CD4-positive, alpha-beta T cell (primary cell): ENCODE results near the gene COL16A1. TPM values are rescaled to one million over a fixed set of nuclear protein-coding genes. Genes with fewer than 3 reads are reported as not detected.

Experiments
- ATAC-seq: fragments of 200-7000 bp; cut with Tn5 transposase; one replicate; pipeline ENCODE4 v1.10.0; 2022; ENCODE audit warnings: mild to moderate bottlenecking; ENCODE audit not compliant: poor library complexity
- CTCF ChIA-PET: fragments of 350-600 bp; sonication (Branson Sonifier 250); formaldehyde crosslinking; loops from one replicate; lab custom pipeline; 2021; ENCODE audit warnings: antibody characterized with exemption, inconsistent platforms; lab: Charles Lee
- POLR2A ChIA-PET: fragments of 350-600 bp; sonication (Branson Sonifier 250); formaldehyde crosslinking; loops from one replicate; lab custom pipeline; 2021; ENCODE audit warnings: antibody characterized with exemption, inconsistent platforms; lab: Charles Lee
- DNase-seq, 14 experiments: peaks; one replicate each; pipeline ENCODE4 v3.0.0-alpha.2; 2013 to 2020; ENCODE audit warnings: mixed read lengths in 2 of 14
- H3K27ac ChIP-seq, 2 donors: one replicate each; pipeline versions ENCODE4 v1.5.1 to v1.7.0; 2013; ENCODE audit warnings: low read length in 2 of 2, low read depth in 1 of 2, mild to moderate bottlenecking in 1 of 2
- H3K27me3 ChIP-seq, 2 experiments: 1 replicate in 1 of 2; 2 replicates in 1 of 2; pipeline versions ENCODE4 v1.6.1 to v1.7.0; 2013; ENCODE audit warnings: low read length in 2 of 2, control low read depth in 1 of 2, mild to moderate bottlenecking in 1 of 2, moderate library complexity in 1 of 2; ENCODE audit not compliant: insufficient read depth in 2 of 2, control insufficient read depth in 1 of 2
- H3K36me3 ChIP-seq: one replicate; pipeline ENCODE4 v1.6.1; 2013; ENCODE audit warnings: low read length, control low read depth; ENCODE audit not compliant: insufficient read depth
- H3K4me1 ChIP-seq: one replicate; pipeline ENCODE4 v1.6.1; 2013; ENCODE audit warnings: low read length, control low read depth; ENCODE audit not compliant: insufficient read depth
- H3K4me3 ChIP-seq: one replicate; pipeline ENCODE4 v1.5.1; 2013; ENCODE audit warnings: mild to moderate bottlenecking, low read length, moderate library complexity
- H3K9me3 ChIP-seq, 2 experiments: 1 replicate in 1 of 2; 2 replicates in 1 of 2; pipeline versions ENCODE4 v1.6.1 to v1.7.0; 2013; ENCODE audit warnings: low read length in 2 of 2, mild to moderate bottlenecking in 2 of 2, control low read depth in 1 of 2, moderate library complexity in 1 of 2; ENCODE audit not compliant: control insufficient read depth in 1 of 2, insufficient read depth in 1 of 2
- H3K27ac Mint-ChIP-seq: one replicate; pipeline ENCODE4 v1.8.0; 2020; ENCODE audit warnings: mixed read lengths
- H3K27me3 Mint-ChIP-seq: one replicate; pipeline ENCODE4 v1.8.0; 2021; ENCODE audit warnings: mixed read lengths
- H3K36me3 Mint-ChIP-seq: one replicate; pipeline ENCODE4 v1.8.0; 2021; ENCODE audit warnings: low read depth, mixed read lengths
- H3K4me1 Mint-ChIP-seq: one replicate; pipeline ENCODE4 v1.8.0; 2021; ENCODE audit warnings: low read depth, mixed read lengths
- H3K4me3 Mint-ChIP-seq: one replicate; pipeline ENCODE4 v1.8.0; 2020; ENCODE audit warnings: mild to moderate bottlenecking, mixed read lengths
- H3K9me3 Mint-ChIP-seq: one replicate; pipeline ENCODE4 v1.8.0; 2020; ENCODE audit warnings: mixed read lengths
- intact Hi-C, 2 experiments: fragments of 100-400 bp; cut with DNase I in 1 of 2; cut with micrococcal nuclease in 1 of 2; formaldehyde crosslinking; loops; one replicate each; pipeline versions ENCODE4 v1.15.1 to v1.9.0; 2023 to 2025; cut with DNase I, micrococcal nuclease
- total RNA-seq, 174 experiments: library from RNA in 2 of 174; stranded (reverse) in 2 of 174; gene quantifications; one replicate each; pipeline ENCODE4 v1.2.3 and lab custom pipeline; 2021 to 2026
- TF ChIP-seq, protein P1 (sequence below): fragments of 200-600 bp; IDR thresholded peaks from one replicate; pipeline ENCODE4 v1.8.0; 2022; ENCODE audit warnings: antibody characterized with exemption, mild to moderate bottlenecking

The COL16A1 gene
- total RNA-seq, 2 experiments from 2014 or later: not detected

DNA sequence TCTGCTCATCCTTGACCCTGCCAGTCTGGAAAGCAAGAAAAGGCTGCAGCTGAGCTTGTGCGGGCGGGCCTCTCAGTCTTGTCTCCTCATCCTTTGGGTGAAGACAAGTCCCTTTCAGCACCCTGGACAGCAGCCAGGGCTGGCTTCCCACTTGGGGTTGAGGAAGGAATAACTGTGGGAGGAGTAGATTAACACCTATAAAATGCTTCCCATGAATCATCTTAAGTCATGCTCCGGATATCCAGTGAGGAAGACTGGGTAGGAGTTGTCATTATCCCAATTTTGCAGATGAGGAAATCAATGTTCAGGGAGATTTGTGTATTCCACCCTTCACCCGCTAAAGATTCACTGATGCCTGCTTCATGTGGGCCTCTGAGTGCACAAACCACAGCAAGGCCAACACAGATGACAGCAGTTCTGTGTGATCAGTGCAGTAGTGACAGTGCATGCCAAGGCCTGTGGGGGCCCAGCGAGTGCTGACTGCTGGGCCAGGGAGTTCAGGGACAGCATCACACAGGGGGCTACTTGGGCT lies 20.1 kb upstream of the COL16A1 start:
- Mint-ChIP-seq H3K9me3 (no peaks in the 10 kb centered on the region), H3K4me1 (no peaks in the 10 kb centered on the region), H3K27ac (no peak overlapping the region), H3K27me3 (peaks cover 18% of the 10 kb centered on the region), H3K4me3 (no peak overlapping the region), H3K36me3 (no peaks in the 10 kb centered on the region)
- peaks cover 0 to 13% of the 10 kb centered on the region in 2 experiments for H3K9me3 ChIP-seq
- no peak overlapping the region for H3K27ac ChIP-seq
- no peaks in the 10 kb centered on the region for H3K4me1 ChIP-seq
- ChIA-PET POLR2A (no interaction called here), CTCF (no interaction called here)
- no peak for ATAC-seq
- TF ChIP-seq, protein P1, sequence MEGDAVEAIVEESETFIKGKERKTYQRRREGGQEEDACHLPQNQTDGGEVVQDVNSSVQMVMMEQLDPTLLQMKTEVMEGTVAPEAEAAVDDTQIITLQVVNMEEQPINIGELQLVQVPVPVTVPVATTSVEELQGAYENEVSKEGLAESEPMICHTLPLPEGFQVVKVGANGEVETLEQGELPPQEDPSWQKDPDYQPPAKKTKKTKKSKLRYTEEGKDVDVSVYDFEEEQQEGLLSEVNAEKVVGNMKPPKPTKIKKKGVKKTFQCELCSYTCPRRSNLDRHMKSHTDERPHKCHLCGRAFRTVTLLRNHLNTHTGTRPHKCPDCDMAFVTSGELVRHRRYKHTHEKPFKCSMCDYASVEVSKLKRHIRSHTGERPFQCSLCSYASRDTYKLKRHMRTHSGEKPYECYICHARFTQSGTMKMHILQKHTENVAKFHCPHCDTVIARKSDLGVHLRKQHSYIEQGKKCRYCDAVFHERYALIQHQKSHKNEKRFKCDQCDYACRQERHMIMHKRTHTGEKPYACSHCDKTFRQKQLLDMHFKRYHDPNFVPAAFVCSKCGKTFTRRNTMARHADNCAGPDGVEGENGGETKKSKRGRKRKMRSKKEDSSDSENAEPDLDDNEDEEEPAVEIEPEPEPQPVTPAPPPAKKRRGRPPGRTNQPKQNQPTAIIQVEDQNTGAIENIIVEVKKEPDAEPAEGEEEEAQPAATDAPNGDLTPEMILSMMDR: no peak
- intact Hi-C loops: no loop called here
- no peak overlapping the region for H3K4me3 ChIP-seq
- DNase-seq: peak in 11 of 14 experiments; percentile 8 to 58 (median 38)
- H3K36me3 ChIP-seq: no peaks in the 10 kb centered on the region
- H3K27me3 ChIP-seq: peaks cover 0 to 7% of the 10 kb centered on the region in 2 experiments

DNA sequence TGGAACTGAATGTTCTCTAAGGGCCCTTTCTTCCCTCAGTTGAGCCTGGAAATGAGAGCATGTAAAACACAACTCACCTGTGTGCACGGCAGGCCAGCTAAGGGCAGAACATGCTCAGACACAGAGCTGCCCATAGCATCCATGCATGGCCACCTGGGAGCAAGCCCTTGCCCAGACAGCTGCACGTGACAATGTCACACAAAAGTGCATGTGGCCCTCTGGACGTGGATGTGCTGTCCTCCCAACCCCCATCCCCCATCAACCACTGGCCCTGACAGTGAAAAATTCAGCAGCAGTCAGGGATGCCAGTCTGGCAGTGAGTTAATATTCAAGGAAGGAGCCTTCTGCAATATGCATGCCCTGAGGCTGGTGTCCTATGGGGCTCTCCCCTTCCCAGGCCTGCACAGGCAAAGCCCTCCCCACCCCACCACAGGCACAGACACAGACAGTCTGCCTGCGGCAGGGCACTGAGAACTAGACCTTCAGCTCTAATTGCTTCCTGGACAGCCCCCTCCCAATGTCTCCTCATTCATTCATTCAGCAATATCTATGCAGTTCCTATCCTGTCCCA lies 14.6 kb upstream of the COL16A1 start:
- peaks cover 67% of the 10 kb centered on the region for H3K27me3 Mint-ChIP-seq
- CTCF ChIA-PET: interaction anchor here (2.1 kb wide), 1 partner anchor 71 kb away, joined by 8 read pairs; no protein-coding TSS in a partner anchor
- H3K27ac ChIP-seq: no peak overlapping the region

DNA sequence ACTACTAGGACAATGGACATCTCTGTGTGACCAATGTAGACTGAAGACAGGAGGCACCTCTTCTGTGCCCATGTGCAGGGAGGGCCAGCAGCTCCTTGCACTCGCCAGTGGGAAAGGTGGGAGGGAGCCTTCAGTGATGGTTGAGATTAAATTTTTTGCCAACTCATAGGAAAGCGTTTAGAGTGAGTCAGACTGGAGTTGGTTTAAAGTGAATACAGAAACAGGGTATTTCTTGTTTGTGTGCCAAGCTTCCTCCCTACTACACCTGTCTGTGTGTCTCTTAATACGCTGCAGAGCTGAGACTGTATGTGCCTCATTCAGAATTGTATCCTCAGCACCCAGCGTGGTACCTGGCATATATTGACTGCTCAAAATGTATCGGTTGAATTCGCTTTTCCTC lies 13.5 kb upstream of the COL16A1 start:
- Histone ChIP-seq H3K36me3 (no peaks in the 10 kb centered on the region), H3K4me3 (no peak overlapping the region), H3K9me3 (peaks cover 0 to 22% of the 10 kb centered on the region in 2 experiments), H3K4me1 (peaks cover 18% of the 10 kb centered on the region), H3K27ac (no peak overlapping the region), H3K27me3 (peaks cover 34 to 42% of the 10 kb centered on the region in 2 experiments)
- ATAC-seq: no peak
- intact Hi-C loops: no loop called here
- Mint-ChIP-seq H3K27me3 (peaks cover 75% of the 10 kb centered on the region), H3K27ac (no peak overlapping the region), H3K36me3 (no peaks in the 10 kb centered on the region), H3K9me3 (no peaks in the 10 kb centered on the region), H3K4me1 (peaks cover 21% of the 10 kb centered on the region), H3K4me3 (no peak overlapping the region)
- TF ChIP-seq, protein P1: no peak
- ChIA-PET CTCF (interaction anchor here (2.1 kb wide), 1 partner anchor 72 kb away, joined by 8 read pairs; no protein-coding TSS in a partner anchor), POLR2A (no interaction called here)
- no peak for DNase-seq

More for the DNA sequence above, 14.6 kb upstream of the COL16A1 start:
- ATAC-seq (no peak), DNase-seq (no peak)
- Histone ChIP-seq H3K36me3 (no peaks in the 10 kb centered on the region), H3K4me3 (no peak overlapping the region), H3K4me1 (peaks cover 18% of the 10 kb centered on the region), H3K27me3 (peaks cover 32 to 42% of the 10 kb centered on the region in 2 experiments), H3K9me3 (peaks cover 0 to 25% of the 10 kb centered on the region in 2 experiments)
- Mint-ChIP-seq H3K4me1 (peaks cover 21% of the 10 kb centered on the region), H3K4me3 (no peak overlapping the region), H3K9me3 (no peaks in the 10 kb centered on the region), H3K27ac (no peak overlapping the region), H3K36me3 (no peaks in the 10 kb centered on the region)
- TF ChIP-seq, protein P1: no peak
- POLR2A ChIA-PET: no interaction called here
- intact Hi-C loops: loop anchor here in 1 of 2 experiments (2.0 kb wide), 1 partner anchor 24 kb away; no protein-coding TSS in a partner anchor
